GM19455 (cell line): ENCODE data around the gene NDFIP2.
"Not testable (repeated sequence)": the region's sequence is repeated elsewhere in the genome, so short reads cannot be mapped to it uniquely, and the experiment has no call there.

Source experiments
- ATAC-seq: cut with Tn5 transposase; IDR thresholded peaks from one replicate; pipeline ENCODE4 v1.9.1; 2021; ENCODE audit not compliant: unreplicated experiment

NDFIP2 gene

GRCh38 chr13:79589603-79590393 lies 108.8 kb downstream of the NDFIP2 start:
- ATAC-seq, result no peak

- ATAC-seq, result no peak
These were observed 109.4 kb downstream of the NDFIP2 start for GRCh38 chr13:79590394-79590676.

- ATAC-seq, result no peak
These were observed 110.5 kb downstream of the NDFIP2 start for GRCh38 chr13:79591493-79591892.

GRCh38 chr13:79593121-79593520 lies 112.2 kb downstream of the NDFIP2 start:
- ATAC-seq, result no peak

GRCh38 chr13:79593641-79594275 lies 112.8 kb downstream of the NDFIP2 start:
- no peak for ATAC-seq

GRCh38 chr13:79600146-79600545 lies 119.2 kb downstream of the NDFIP2 start:
- not testable (repeated sequence) for ATAC-seq

GRCh38 chr13:79602936-79603335 lies 122.0 kb downstream of the NDFIP2 start:
- no peak for ATAC-seq

GRCh38 chr13:79604752-79605151 lies 123.8 kb downstream of the NDFIP2 start:
- ATAC-seq, result no peak
